Gastroesophageal sphincter (tissue), 4 donors: Measurements from ENCODE around the gene RNF150. TPM values are rescaled to one million over a fixed set of nuclear protein-coding genes. Genes with fewer than 3 reads are reported as not detected.
A peak's percentile ranks its signal among the peaks of the same experiment; 100 is the strongest.

Experiments
- ATAC-seq: fragments of 150-250 bp; one replicate; pipeline ENCODE4 v1.9.1; 2016; ENCODE audit warnings: mild to moderate bottlenecking, moderate library complexity
- H3K27ac ChIP-seq, 4 donors: fragments of 200-600 bp; sonication (generic) in 3 of 4; 1 replicate in 3 of 4; 2 replicates in 1 of 4; pipeline ENCODE4 v1.5.1; 2016 to 2019
- H3K27me3 ChIP-seq: fragments of 200-600 bp; sonication (generic); one replicate; pipeline ENCODE4 v1.5.1; 2019
- H3K36me3 ChIP-seq, 2 donors: fragments of 200-600 bp; sonication (generic); one replicate each; pipeline ENCODE4 v1.5.1; 2019; ENCODE audit warnings: control low read depth in 1 of 2
- H3K4me1 ChIP-seq, 3 donors: fragments of 200-600 bp; sonication (generic); 1 replicate in 2 of 3; 2 replicates in 1 of 3; pipeline ENCODE4 v1.5.1; 2016 to 2019; ENCODE audit warnings: control low read depth in 2 of 3
- H3K4me3 ChIP-seq, 2 donors: fragments of 200-600 bp; sonication (generic); one replicate each; pipeline ENCODE4 v1.5.1; 2019; ENCODE audit warnings: mild to moderate bottlenecking in 1 of 2, moderate library complexity in 1 of 2
- H3K9me3 ChIP-seq, 3 donors: fragments of 200-600 bp; sonication (generic); one replicate each; pipeline ENCODE4 v1.5.1; 2017 to 2019; ENCODE audit warnings: control low read depth in 2 of 3
- EP300 ChIP-seq: sonication (generic); formaldehyde crosslinking; IDR thresholded peaks from one replicate; pipeline ENCODE4 v1.6.1; 2017; ENCODE audit warnings: antibody characterized with exemption, mild to moderate bottlenecking
- POLR2A ChIP-seq, 2 donors: fragments of 450-650 bp; IDR thresholded peaks; one replicate each; pipeline ENCODE4 v1.6.1; 2017; ENCODE audit warnings: antibody characterized with exemption in 2 of 2, mild to moderate bottlenecking in 2 of 2, moderate library complexity in 1 of 2
- POLR2AphosphoS5 ChIP-seq: sonication (generic); formaldehyde crosslinking; IDR thresholded peaks from one replicate; pipeline ENCODE4 v1.6.1; 2017; ENCODE audit warnings: antibody characterized with exemption
- WGBS, 2 donors: methylation state at CpG; one replicate each; pipeline ENCODE4 v1.1.5; 2018; ENCODE audit warnings: low coverage in 1 of 2; 5-methylcytosine and 5-hydroxymethylcytosine counted together
- total RNA-seq, 4 donors: library from RNA; depleted of rRNA; stranded (reverse); fragments of >200 nt; gene quantifications; one replicate each; pipeline ENCODE4 v1.1.0, GENCODE V29; 2016
- TF ChIP-seq, protein P1 (sequence below), 4 experiments: fragments of 200-600 bp in 2 of 4; fragments of 450-650 bp in 2 of 4; sonication (generic) in 1 of 4; IDR thresholded peaks; one replicate each; pipeline ENCODE4 v1.5.1; 2017 to 2019; ENCODE audit warnings: antibody characterized with exemption in 4 of 4, mild to moderate bottlenecking in 2 of 4, moderate library complexity in 2 of 4

The RNF150 gene
- total RNA-seq, 4 donors from 2014 or later, result 36.5 to 70.5 (median 59.9) TPM

GRCh38 chr4:140937866-140938265 lies 195.4 kb downstream of the RNF150 start:
- Histone ChIP-seq H3K27ac (peak overlapping the region; percentile 43 to 67 (median 64)), H3K4me1 (peaks cover 8 to 90% (median 24%) of the 10 kb centered on the region in 3 donors), H3K4me3 (no peak overlapping the region), H3K36me3 (no peaks in the 10 kb centered on the region), H3K9me3 (no peaks in the 10 kb centered on the region), H3K27me3 (no peaks in the 10 kb centered on the region)
- WGBS, 2 donors, result 45 to 49% methylated on average over 5 to 6 of the region's 6 CpGs
- ATAC-seq, result no peak
- TF ChIP-seq POLR2AphosphoS5, result peak; percentile 29
- TF ChIP-seq EP300, result no peak
- no peak for TF ChIP-seq POLR2A (IDR thresholded peaks at IDR 0.05)

DNA sequence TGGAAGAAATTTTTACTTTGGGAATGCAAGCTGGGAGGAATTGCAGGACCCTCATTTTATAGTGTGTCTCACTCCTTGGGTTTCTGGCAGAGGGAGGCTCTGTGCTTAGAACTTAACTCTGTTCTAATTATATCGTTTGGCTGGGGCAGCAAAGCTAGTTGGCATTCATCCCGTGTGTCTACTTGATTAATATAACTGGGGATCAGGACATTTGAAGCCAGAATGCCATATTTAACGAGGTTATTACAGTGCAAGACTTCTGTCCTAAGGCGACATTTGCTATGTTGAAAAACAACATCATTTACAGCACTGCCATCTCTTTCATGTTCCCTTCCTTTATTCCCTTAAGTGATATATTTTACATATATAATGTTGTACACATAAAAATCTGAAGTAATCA lies 198.0 kb downstream of the RNF150 start:
- Histone ChIP-seq H3K36me3 (no peaks in the 10 kb centered on the region), H3K4me1 (peaks cover 8 to 64% (median 23%) of the 10 kb centered on the region in 3 donors), H3K27ac (peak overlapping the region; percentile 27 to 75 (median 60)), H3K27me3 (no peaks in the 10 kb centered on the region), H3K4me3 (no peak overlapping the region), H3K9me3 (no peaks in the 10 kb centered on the region)
- TF ChIP-seq POLR2A (IDR thresholded peaks at IDR 0.05), result no peak
- TF ChIP-seq, protein P1, sequence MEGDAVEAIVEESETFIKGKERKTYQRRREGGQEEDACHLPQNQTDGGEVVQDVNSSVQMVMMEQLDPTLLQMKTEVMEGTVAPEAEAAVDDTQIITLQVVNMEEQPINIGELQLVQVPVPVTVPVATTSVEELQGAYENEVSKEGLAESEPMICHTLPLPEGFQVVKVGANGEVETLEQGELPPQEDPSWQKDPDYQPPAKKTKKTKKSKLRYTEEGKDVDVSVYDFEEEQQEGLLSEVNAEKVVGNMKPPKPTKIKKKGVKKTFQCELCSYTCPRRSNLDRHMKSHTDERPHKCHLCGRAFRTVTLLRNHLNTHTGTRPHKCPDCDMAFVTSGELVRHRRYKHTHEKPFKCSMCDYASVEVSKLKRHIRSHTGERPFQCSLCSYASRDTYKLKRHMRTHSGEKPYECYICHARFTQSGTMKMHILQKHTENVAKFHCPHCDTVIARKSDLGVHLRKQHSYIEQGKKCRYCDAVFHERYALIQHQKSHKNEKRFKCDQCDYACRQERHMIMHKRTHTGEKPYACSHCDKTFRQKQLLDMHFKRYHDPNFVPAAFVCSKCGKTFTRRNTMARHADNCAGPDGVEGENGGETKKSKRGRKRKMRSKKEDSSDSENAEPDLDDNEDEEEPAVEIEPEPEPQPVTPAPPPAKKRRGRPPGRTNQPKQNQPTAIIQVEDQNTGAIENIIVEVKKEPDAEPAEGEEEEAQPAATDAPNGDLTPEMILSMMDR (IDR thresholded peaks at IDR 0.05), result no peak
- TF ChIP-seq POLR2AphosphoS5, result peak; percentile 92
- peak; percentile 84 for ATAC-seq
- 3 to 5% methylated on average over 4 of the region's 4 CpGs for WGBS, 2 donors

- WGBS, 2 donors, result 88 to 100% methylated on average over 2 of the region's 2 CpGs
- no peaks in the 10 kb centered on the region for H3K9me3 ChIP-seq
- no peak for ATAC-seq
- H3K27me3 ChIP-seq, result no peaks in the 10 kb centered on the region
- H3K36me3 ChIP-seq, result no peaks in the 10 kb centered on the region
- H3K4me1 ChIP-seq, result peaks cover 8 to 42% (median 18%) of the 10 kb centered on the region in 3 donors
- H3K4me3 ChIP-seq, result no peak overlapping the region
- no peak overlapping the region for H3K27ac ChIP-seq
- TF ChIP-seq EP300 (no peak), POLR2AphosphoS5 (no peak), POLR2A (IDR thresholded peaks at IDR 0.05) (no peak)
- TF ChIP-seq, protein P1 (IDR thresholded peaks at IDR 0.05), result no peak
These were observed 200.7 kb downstream of the RNF150 start for GRCh38 chr4:140932501-140933045.

DNA sequence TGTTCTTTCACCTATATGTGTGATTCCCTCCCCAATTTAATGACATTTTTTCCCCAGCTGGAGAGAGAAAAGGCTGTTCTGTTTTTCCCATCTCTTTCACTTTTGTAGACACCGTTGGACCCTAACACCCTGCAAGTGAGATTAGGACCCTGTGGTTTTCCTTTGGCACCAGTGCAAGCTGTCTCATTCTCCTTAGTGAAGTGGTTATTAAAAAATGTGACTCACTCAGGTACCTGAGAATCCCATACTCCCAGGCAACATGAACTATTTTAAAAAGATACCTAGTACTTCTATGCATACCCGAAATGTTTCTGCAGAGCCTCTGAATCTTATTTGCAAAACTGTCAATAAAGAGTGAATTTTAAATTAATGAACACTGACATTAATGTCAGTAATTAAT lies 201.4 kb downstream of the RNF150 start:
- Histone ChIP-seq H3K4me3 (no peak overlapping the region), H3K9me3 (no peaks in the 10 kb centered on the region), H3K4me1 (peaks cover 8 to 40% (median 18%) of the 10 kb centered on the region in 3 donors), H3K27me3 (no peaks in the 10 kb centered on the region), H3K27ac (no peak overlapping the region), H3K36me3 (no peaks in the 10 kb centered on the region)
- TF ChIP-seq POLR2AphosphoS5 (no peak), POLR2A (IDR thresholded peaks at IDR 0.05) (no peak), EP300 (no peak)
- TF ChIP-seq, protein P1 (IDR thresholded peaks at IDR 0.05), result no peak
- no peak for ATAC-seq
- WGBS, 2 donors, result 50% methylated on average over 2 of the region's 2 CpGs

- Histone ChIP-seq H3K27me3 (no peaks in the 10 kb centered on the region), H3K4me1 (peaks cover 5 to 40% (median 15%) of the 10 kb centered on the region in 3 donors), H3K9me3 (no peaks in the 10 kb centered on the region), H3K36me3 (no peaks in the 10 kb centered on the region), H3K27ac (peak overlapping the region in 2 of 4 donors; percentile 3 to 21), H3K4me3 (no peak overlapping the region)
- TF ChIP-seq, protein P1 (IDR thresholded peaks at IDR 0.05), result no peak
- no peak for TF ChIP-seq POLR2AphosphoS5
- no peak for TF ChIP-seq EP300
- TF ChIP-seq POLR2A (IDR thresholded peaks at IDR 0.05), result no peak
- peak; percentile 49 for ATAC-seq
- 42 to 64% methylated on average over 7 of the region's 7 CpGs for WGBS, 2 donors
These were observed 202.7 kb downstream of the RNF150 start for GRCh38 chr4:140930557-140930956.
